K562 (cell line): ENCODE measurements around the gene SLC7A4. TPM values are rescaled to one million over a fixed set of nuclear protein-coding genes. Genes with fewer than 3 reads are reported as not detected.
"Not testable (repeated sequence)": the region's sequence is repeated elsewhere in the genome, so short reads cannot be mapped to it uniquely, and the experiment has no call there.

ENCODE experiments used
- ATAC-seq: fragments of 200-7000 bp; cut with Tn5 transposase; 3 replicates; pipeline ENCODE4 v1.9.1; 2020; ENCODE audit warnings: moderate library complexity
- BruUV-seq: library from RNA; stranded (reverse); fragments of 400-500 nt; replicated peaks from 2 replicates; lab custom pipeline; 2021; lab: Mats Ljungman, UMichigan
- CTCF ChIA-PET: fragments of 300-600 bp; formaldehyde crosslinking; extraction: SDS; loops from one replicate; lab custom pipeline; 2021; ENCODE audit warnings: low intra/inter-chr PET ratio; lab: Yijun Ruan, JAX
- POLR2A ChIA-PET: fragments of 300-600, 350-650 bp; sonication (Branson Sonifier 250); formaldehyde crosslinking; extraction: SDS; loops from one replicate; lab custom pipeline; 2021; ENCODE audit warnings: antibody characterized with exemption, inconsistent platforms; lab: Yijun Ruan, JAX
- DNase-seq, 4 experiments: peaks; one replicate each; pipeline versions ENCODE4 v3.0.0 to v3.0.0-alpha.2; 2011 to 2018; ENCODE audit warnings: low spot score in 3 of 4, mixed read lengths in 3 of 4; ENCODE audit errors: extremely low read depth in 1 of 4
- FAIRE-seq: peaks from 2 replicates; lab custom pipeline; 2011; peaks lifted over from hg19 to GRCh38; lab: Jason Lieb, UNC
- H2AFZ ChIP-seq: 2 replicates; pipeline ENCODE4 v1.6.0; 2011; ENCODE audit warnings: low read depth, low read length, control low read depth, inconsistent platforms
- H3K27ac ChIP-seq: fragments of 200-600 bp; 3 replicates; pipeline ENCODE4 v1.8.0; 2011; ENCODE audit warnings: low read depth, mild to moderate bottlenecking, control low read depth, inconsistent platforms, low read length, moderate library complexity, mixed read lengths; ENCODE audit errors: extremely low read depth
- H3K27me3 ChIP-seq, 2 experiments: fragments of 300-600 bp in 1 of 2; 2 replicates in 1 of 2; 3 replicates in 1 of 2; pipeline versions ENCODE4 v1.6.0 to v1.8.0; 2011; ENCODE audit warnings: inconsistent platforms in 2 of 2, low read length in 2 of 2, mild to moderate bottlenecking in 1 of 2, mixed read lengths in 1 of 2, moderate library complexity in 1 of 2; ENCODE audit not compliant: control insufficient read depth in 2 of 2, insufficient read depth in 2 of 2
- H3K36me3 ChIP-seq: fragments of 300-600 bp; 3 replicates; pipeline ENCODE4 v1.8.0; 2011; ENCODE audit warnings: mild to moderate bottlenecking, low read length, inconsistent platforms; ENCODE audit not compliant: control insufficient read depth, insufficient read depth
- H3K4me1 ChIP-seq, 2 experiments: fragments of 200-600 bp in 1 of 2; replicated peaks in 1 of 2; 2 replicates in 1 of 2; 3 replicates in 1 of 2; pipeline versions ENCODE4 v1.5.1 to v1.8.0; 2011; ENCODE audit warnings: inconsistent platforms in 2 of 2, low read length in 2 of 2, mild to moderate bottlenecking in 1 of 2, mixed read lengths in 1 of 2, moderate library complexity in 1 of 2; ENCODE audit not compliant: control insufficient read depth in 2 of 2, insufficient read depth in 2 of 2
- H3K4me2 ChIP-seq: 2 replicates; pipeline ENCODE4 v1.6.1; 2011; ENCODE audit warnings: low read length, control low read depth, inconsistent platforms, mixed read lengths; ENCODE audit not compliant: insufficient read depth
- H3K4me3 ChIP-seq: fragments of 200-600 bp; sonication (generic), shearing (Covaris generic); 2 replicates; pipeline ENCODE4 v1.5.1; 2016; ENCODE audit warnings: control low read depth, inconsistent platforms
- H3K79me2 ChIP-seq: fragments of 200-600 bp; 3 replicates; pipeline ENCODE4 v1.8.0; 2011; ENCODE audit warnings: low read length, inconsistent platforms; ENCODE audit not compliant: control insufficient read depth, insufficient read depth
- H3K9ac ChIP-seq, 2 experiments: 2 replicates each; pipeline versions ENCODE4 v1.6.0 to v1.6.1; 2011; ENCODE audit warnings: low read depth in 2 of 2, low read length in 2 of 2, control low read depth in 1 of 2, inconsistent platforms in 1 of 2, mild to moderate bottlenecking in 1 of 2, mixed read lengths in 1 of 2; ENCODE audit not compliant: insufficient read depth in 1 of 2
- H3K9me1 ChIP-seq: one replicate; pipeline ENCODE4 v1.6.0; 2011; ENCODE audit warnings: inconsistent platforms, mild to moderate bottlenecking, low read length, moderate library complexity; ENCODE audit not compliant: control insufficient read depth, insufficient read depth
- H3K9me3 ChIP-seq: replicated peaks from 2 replicates; pipeline ENCODE4 v1.5.1; 2011; ENCODE audit warnings: low read depth, low read length, inconsistent platforms; ENCODE audit not compliant: control insufficient read depth, insufficient read depth
- H4K20me1 ChIP-seq: replicated peaks from 2 replicates; pipeline ENCODE4 v1.6.1; 2011; ENCODE audit warnings: low read length, inconsistent platforms, mixed read lengths; ENCODE audit not compliant: control insufficient read depth, insufficient read depth
- ARID2 ChIP-seq: fragments of 450-650 bp; IDR thresholded peaks from 2 replicates; pipeline ENCODE4 v1.6.1; 2017; ENCODE audit warnings: antibody characterized with exemption, mild to moderate bottlenecking
- CEBPG ChIP-seq, 3 experiments: fragments of 200-800 bp in 1 of 3; sonication (Bioruptor generic) in 1 of 3; sonication (generic) in 1 of 3; formaldehyde crosslinking in 1 of 3; IDR thresholded peaks in 2 of 3; conservative IDR thresholded peaks in 1 of 3; 2 replicates each; pipeline versions ENCODE4 v1.6.1 to v1.8.0; 2016 to 2022; ENCODE audit warnings: missing compliant biosample characterization in 2 of 3, missing genetic modification characterization in 2 of 3, mild to moderate bottlenecking in 1 of 3, missing genetic modification reagents in 1 of 3
- DMBX1 ChIP-seq: fragments of 250-450 bp; sonication (Bioruptor Pico); IDR thresholded peaks from 2 replicates; pipeline ENCODE4 v1.8.0; 2022; ENCODE audit warnings: inconsistent platforms, mild to moderate bottlenecking, moderate library complexity, borderline replicate concordance
- FOXP1 ChIP-seq: sonication (generic); formaldehyde crosslinking; IDR thresholded peaks from 2 replicates; pipeline ENCODE4 v1.8.0; 2022; ENCODE audit warnings: mild to moderate bottlenecking, missing genetic modification reagents
- JUN ChIP-seq, 2 experiments: sonication (generic) in 1 of 2; formaldehyde crosslinking in 1 of 2; IDR thresholded peaks; 2 replicates each; pipeline versions ENCODE4 v1.6.1 to v1.8.0; 2012 to 2022; ENCODE audit warnings: borderline replicate concordance in 2 of 2, mild to moderate bottlenecking in 2 of 2, improper control_type of control experiment in 1 of 2, low read depth in 1 of 2, low read length in 1 of 2, missing genetic modification reagents in 1 of 2
- KLF13 ChIP-seq: fragments of 450-650 bp; IDR thresholded peaks from 2 replicates; pipeline ENCODE4 v1.6.1; 2016; ENCODE audit warnings: missing genetic modification characterization, low read depth, mild to moderate bottlenecking, missing compliant biosample characterization, moderate library complexity, borderline replicate concordance
- L3MBTL2 ChIP-seq: fragments of 450-650 bp; IDR thresholded peaks from 2 replicates; pipeline ENCODE4 v1.6.1; 2016; ENCODE audit warnings: mild to moderate bottlenecking, moderate library complexity
- MAX ChIP-seq: sonication (generic); formaldehyde crosslinking; IDR thresholded peaks from 2 replicates; pipeline ENCODE4 v1.9.0; 2022; ENCODE audit warnings: mild to moderate bottlenecking, missing genetic modification reagents
- RBM25 ChIP-seq: fragments of 200-400 bp; formaldehyde crosslinking; IDR thresholded peaks from 2 replicates; pipeline ENCODE4 v1.6.1; 2018; ENCODE audit warnings: low read length, low read depth, moderate library complexity; ENCODE audit not compliant: severe bottlenecking
- ZNF146 ChIP-seq: IDR thresholded peaks from one replicate; pipeline ENCODE4 v1.6.1; 2018; ENCODE audit warnings: missing compliant biosample characterization; ENCODE audit not compliant: unreplicated experiment
- ZNF740 ChIP-seq, 3 experiments: fragments of 200-800 bp in 1 of 3; sonication (Bioruptor generic) in 1 of 3; sonication (generic) in 1 of 3; formaldehyde crosslinking in 1 of 3; IDR thresholded peaks; 2 replicates each; pipeline versions ENCODE4 v1.6.1 to v1.8.0; 2016 to 2022; ENCODE audit warnings: mild to moderate bottlenecking in 2 of 3, missing compliant biosample characterization in 2 of 3, missing genetic modification characterization in 2 of 3, missing genetic modification reagents in 1 of 3
- WGBS: fragments of 100-300 bp; shearing (Covaris generic); methylation state at CpG from one replicate; pipeline ENCODE4 v1.1.6; 2016; ENCODE audit warnings: low coverage, mixed read lengths; ENCODE audit not compliant: insufficient coverage; ENCODE audit errors: missing lambda C conversion rate; 5-methylcytosine and 5-hydroxymethylcytosine counted together
- in situ Hi-C: fragments of 300-500 bp; cut with MboI; formaldehyde crosslinking; loops from 4 replicates; pipeline ENCODE4 v1.15.0; 2018; ENCODE audit warnings: inconsistent platforms, mixed read lengths
- intact Hi-C: fragments of 100-400 bp; cut with micrococcal nuclease; formaldehyde crosslinking; loops from 2 replicates; pipeline ENCODE4 v1.14.2; 2022
- polyA plus RNA-seq, 8 experiments: library from polyadenylated mRNA; depleted of rRNA in 4 of 8; stranded (reverse) in 5 of 8; unstranded in 3 of 8; fragments of >200 nt; fragmentation: Nextera tagmentation in 2 of 8; fragmentation: Illumina TruSeq in 1 of 8; extraction: Ambion mirVana in 2 of 8; extraction: Trizol in 1 of 8; gene quantifications; 2 replicates each; pipeline versions ENCODE4 v1.2.1 to v1.2.3, GENCODE V29; 2011 to 2014; ENCODE audit warnings: inconsistent platforms in 1 of 8, missing spikeins in 1 of 8
- total RNA-seq, 7 experiments: library from RNA; depleted of rRNA in 6 of 7; stranded (reverse); fragments of >200 nt in 6 of 7; fragmentation: Illumina TruSeq in 2 of 7; extraction: Trizol in 2 of 7; gene quantifications; 2 replicates each; pipeline versions ENCODE4 v1.2.1 to v1.2.3, GENCODE V29; 2011 to 2021; ENCODE audit warnings: low replicate concordance in 1 of 7
- TF ChIP-seq, protein P1 (sequence below): sonication (generic); formaldehyde crosslinking; IDR thresholded peaks from 2 replicates; pipeline ENCODE4 v1.8.0; 2022; ENCODE audit warnings: mild to moderate bottlenecking, low read depth, missing genetic modification reagents

SLC7A4 gene
- total and polyA plus RNA-seq, 9 of the 15 experiments (the other 6 are each of a cell fraction or from before 2014, with no cell fraction given) = not detected

DNA sequence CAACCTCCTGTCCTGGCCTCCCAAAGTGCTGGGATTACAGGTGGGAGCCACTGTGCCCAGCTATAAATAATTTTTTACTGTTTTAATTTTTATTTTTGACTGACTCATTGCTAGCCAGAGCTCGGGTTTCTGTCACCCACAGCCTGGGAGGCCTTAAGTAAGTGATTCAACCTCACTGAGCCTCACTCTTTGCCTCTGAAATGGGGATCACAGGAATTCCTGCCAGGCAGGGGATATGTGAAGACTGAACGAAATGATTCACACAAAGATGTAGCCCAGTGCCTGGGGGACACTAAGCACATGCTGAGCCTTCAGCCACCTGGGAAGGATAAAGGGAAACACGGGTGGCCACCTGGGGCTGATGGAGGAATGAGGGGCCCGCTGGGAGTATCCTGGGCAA, 9.6 kb upstream of the SLC7A4 start (continued):
- TF ChIP-seq DMBX1 (CRISPR knock-in tag) = no peak
- no peak for TF ChIP-seq ZNF146 (CRISPR knock-in tag)
- TF ChIP-seq, protein P1, sequence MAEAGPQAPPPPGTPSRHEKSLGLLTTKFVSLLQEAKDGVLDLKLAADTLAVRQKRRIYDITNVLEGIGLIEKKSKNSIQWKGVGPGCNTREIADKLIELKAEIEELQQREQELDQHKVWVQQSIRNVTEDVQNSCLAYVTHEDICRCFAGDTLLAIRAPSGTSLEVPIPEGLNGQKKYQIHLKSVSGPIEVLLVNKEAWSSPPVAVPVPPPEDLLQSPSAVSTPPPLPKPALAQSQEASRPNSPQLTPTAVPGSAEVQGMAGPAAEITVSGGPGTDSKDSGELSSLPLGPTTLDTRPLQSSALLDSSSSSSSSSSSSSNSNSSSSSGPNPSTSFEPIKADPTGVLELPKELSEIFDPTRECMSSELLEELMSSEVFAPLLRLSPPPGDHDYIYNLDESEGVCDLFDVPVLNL = no peak
- TF ChIP-seq KLF13 (tag) = no peak
- TF ChIP-seq ARID2 = no peak
- TF ChIP-seq L3MBTL2 = no peak

GRCh38 chr22:21039158-21039557, 6.8 kb upstream of the SLC7A4 start:
- H3K79me2 ChIP-seq; H3K4me2 ChIP-seq; in situ Hi-C loops; CTCF ChIA-PET; BruUV-seq; DNase-seq; H3K36me3 ChIP-seq; H3K9me3 ChIP-seq; intact Hi-C loops; H4K20me1 ChIP-seq; FAIRE-seq; ATAC-seq; H2AFZ ChIP-seq; H3K9me1 ChIP-seq; H3K4me3 ChIP-seq; H3K9ac ChIP-seq; H3K27ac ChIP-seq; TF ChIP-seq CEBPG (tag; conservative IDR thresholded peaks at IDR 0.05 in 1 of 2, IDR thresholded peaks at IDR 0.05 in 1 of 2); ZNF740 (tag; IDR thresholded peaks at IDR 0.05); JUN (IDR thresholded peaks at IDR 0.05; ENCODE audit: borderline replicate concordance, low read depth, low read length): not testable (repeated sequence)
- peaks cover 26 to 31% of the 10 kb centered on the region in 2 experiments for H3K4me1 ChIP-seq
- peaks cover 3 to 14% of the 10 kb centered on the region in 2 experiments; a peak in 2 of 5 replicates for H3K27me3 ChIP-seq
- 59% methylated on average over 5 of the region's 5 CpGs for WGBS
- POLR2A ChIA-PET = interaction anchor here (0.7 to 12.9 kb wide), 9 partner anchors 8 to 245 kb away, joined by 3 to 120 read pairs (median 12); partner anchors contain the start of genes LRRC74B, SLC7A4 and THAP7
- TF ChIP-seq RBM25 (peak; percentile 10), CEBPG (CRISPR knock-in tag; IDR thresholded peaks at IDR 0.05) (peak; percentile 21; the same call in 1 of the 2 replicates), ZNF740 (CRISPR knock-in tag; IDR thresholded peaks at IDR 0.05) (peak; percentile 61; the same call in 1 of the 2 replicates), FOXP1 (CRISPR knock-in tag) (peak; percentile 75; the same call in 1 of the 2 replicates), JUN (CRISPR knock-in tag; IDR thresholded peaks at IDR 0.05; ENCODE audit: borderline replicate concordance) (0 out of 2 replicates have a peak, but pooled peaks have one; percentile 30), MAX (CRISPR knock-in tag) (peak; percentile 55)
